ENCODE results near the gene SPOCK3.

GRCh38 chr4:167282171-167282864, 48.0 kb upstream of the SPOCK3 start:
- TF ChIP-seq CTCF (IDR thresholded peaks at IDR 0.05) (no peak), POLR2A (IDR thresholded peaks at IDR 0.05) (no peak)
